GM15510 (cell line): ENCODE data around the gene QRFP.

ENCODE experiments used
- POLR2A ChIP-seq: IDR thresholded peaks from 3 replicates; pipeline ENCODE4 v1.6.1; 2011; ENCODE audit warnings: borderline replicate concordance; ENCODE audit not compliant: insufficient read length; ENCODE audit errors: extremely low read depth

The QRFP gene

GRCh38 chr9:130936285-130937117 lies 39.9 kb upstream of the QRFP start:
- no peak for TF ChIP-seq POLR2A

- TF ChIP-seq POLR2A, result no peak
These were observed 39.1 kb upstream of the QRFP start for GRCh38 chr9:130935648-130936271.

DNA sequence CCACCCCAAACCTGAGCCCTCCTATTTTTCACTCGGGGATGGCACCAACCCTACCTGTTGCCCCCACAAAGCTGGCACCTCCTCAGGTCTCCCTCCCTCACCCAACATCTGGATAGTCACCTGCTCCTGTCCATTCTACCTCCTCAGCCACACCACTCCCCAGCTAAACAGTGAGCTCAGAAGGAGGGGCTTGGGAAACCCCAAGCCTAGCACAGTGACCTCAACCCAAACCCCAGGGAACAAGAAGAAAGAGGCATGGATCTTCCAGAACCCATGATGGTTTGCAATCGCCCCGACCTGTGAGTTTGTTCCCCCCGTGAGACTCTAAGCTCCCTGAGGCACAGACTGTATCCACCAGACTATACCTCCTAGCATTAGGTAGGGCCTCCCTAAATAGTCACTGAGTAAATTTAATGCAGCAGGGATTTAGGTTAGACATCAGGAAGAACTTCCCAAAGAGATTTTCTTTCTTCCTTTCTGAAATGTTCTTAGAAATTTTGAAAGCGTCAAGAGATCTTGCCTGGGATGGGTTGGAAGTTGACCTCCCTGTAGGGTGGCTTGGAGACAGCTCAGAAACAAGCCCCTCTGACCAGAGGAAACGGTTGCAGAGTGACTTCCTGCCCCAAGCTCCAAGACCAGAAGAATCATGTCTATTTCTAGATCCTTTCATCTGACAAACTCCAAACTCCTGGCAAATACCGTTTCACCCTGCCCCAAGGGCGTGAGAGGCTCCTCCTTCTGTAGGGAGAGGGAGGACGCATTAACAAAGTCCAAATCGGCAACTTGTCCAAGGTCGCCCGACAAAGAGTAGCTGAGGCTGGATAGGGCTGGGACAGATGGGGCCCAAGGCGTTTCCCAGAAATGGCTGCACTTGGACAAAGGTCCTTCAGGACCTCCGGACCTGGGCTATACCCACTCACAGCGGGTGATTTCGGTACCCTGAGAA lies 38.4 kb upstream of the QRFP start:
- no peak for TF ChIP-seq POLR2A

DNA sequence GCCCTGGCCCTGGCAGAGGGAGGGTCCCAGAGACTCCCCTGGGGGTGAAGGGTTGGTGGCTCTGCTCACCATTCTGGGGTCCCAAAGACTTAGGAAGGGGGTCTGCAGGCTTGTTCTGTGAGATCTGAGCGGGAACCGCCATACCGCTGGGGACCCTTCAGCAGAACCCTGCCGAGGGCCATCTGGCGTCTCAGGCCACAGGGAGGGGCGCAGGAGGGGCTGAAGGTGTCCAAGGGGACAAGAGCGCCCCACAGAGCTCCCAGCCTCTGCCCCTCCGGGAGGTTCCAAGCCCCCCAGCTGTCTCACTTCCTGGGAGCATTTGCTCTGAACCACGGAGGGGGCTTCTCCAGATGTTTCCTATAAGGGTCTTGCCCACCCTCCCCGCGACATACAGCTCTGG lies 37.6 kb upstream of the QRFP start:
- no peak for TF ChIP-seq POLR2A

DNA sequence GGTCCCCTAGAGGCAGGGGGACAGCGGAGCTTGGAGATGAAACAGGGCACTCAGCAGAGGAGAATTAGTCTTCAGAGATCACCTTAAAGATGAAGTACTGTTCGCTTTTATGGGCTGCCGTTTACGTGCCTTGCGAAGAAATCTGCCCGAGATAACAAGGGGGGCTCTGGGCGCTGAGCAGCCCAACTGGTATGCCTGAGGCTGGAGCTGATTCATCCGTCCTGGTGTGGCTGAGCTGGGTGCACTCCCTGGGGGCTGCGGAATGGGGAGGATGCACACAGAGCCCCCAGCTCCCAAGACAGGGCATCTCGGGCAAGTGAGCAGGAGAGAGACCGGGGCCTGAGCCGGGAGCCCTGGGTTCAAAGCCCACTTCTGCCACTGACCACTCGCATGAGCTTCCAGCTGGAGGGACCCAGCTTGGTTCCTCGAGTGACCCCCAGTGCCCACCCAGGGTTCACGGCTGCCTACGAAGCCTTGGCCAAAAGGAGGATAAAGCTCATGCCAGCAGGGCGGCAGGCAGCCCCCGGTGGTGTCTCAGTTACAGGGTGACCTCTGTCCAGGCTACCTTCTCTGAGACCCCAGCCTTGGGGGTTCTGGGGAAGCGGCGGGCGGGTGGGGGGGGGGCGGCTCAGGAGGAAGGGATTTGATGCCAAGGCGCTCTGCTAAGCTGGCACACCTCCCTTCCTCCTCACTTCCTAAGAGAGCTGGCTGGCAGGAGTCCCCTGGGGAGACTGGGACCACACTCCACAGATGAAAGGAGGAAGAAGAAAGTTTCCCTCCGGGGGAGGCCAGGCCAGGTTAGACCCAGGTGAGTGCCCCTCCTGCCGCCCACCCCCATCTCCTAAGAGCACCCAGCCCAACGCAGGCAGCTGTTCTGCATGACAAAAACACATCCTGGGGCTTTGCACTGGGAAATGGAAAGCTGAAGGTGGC lies 36.8 kb upstream of the QRFP start:
- TF ChIP-seq POLR2A, result no peak

- no peak for TF ChIP-seq POLR2A
These were observed 35.9 kb upstream of the QRFP start for GRCh38 chr9:130932255-130933079.

- TF ChIP-seq POLR2A, result no peak
These were observed 35.1 kb upstream of the QRFP start for GRCh38 chr9:130931508-130932254.

DNA sequence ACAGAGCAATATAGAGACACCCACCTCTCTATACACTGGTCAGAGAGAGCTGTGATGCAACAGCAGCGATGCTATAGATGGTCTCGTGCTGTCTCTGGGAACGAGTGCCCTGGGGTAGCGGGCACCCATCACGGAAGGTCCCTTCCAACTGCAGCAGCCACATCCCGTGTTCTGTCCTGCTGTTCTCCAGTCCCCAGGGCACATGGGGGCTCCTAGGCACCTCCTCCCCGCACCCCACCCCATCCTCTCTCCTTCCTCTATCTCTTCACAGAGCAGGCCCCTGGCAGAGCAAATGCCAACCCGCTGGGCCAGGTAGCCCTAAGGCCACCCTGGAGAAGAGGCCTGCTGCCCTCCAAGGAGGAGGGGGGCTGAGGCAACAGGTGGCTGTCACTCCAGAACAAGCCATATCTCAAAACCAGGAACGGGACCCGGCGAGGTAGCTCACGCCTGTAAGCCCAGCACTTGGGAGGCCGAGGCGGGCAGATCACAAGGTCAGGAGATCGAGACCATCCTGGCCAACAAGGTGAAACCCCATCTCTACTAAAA lies 34.3 kb upstream of the QRFP start:
- no peak for TF ChIP-seq POLR2A

DNA sequence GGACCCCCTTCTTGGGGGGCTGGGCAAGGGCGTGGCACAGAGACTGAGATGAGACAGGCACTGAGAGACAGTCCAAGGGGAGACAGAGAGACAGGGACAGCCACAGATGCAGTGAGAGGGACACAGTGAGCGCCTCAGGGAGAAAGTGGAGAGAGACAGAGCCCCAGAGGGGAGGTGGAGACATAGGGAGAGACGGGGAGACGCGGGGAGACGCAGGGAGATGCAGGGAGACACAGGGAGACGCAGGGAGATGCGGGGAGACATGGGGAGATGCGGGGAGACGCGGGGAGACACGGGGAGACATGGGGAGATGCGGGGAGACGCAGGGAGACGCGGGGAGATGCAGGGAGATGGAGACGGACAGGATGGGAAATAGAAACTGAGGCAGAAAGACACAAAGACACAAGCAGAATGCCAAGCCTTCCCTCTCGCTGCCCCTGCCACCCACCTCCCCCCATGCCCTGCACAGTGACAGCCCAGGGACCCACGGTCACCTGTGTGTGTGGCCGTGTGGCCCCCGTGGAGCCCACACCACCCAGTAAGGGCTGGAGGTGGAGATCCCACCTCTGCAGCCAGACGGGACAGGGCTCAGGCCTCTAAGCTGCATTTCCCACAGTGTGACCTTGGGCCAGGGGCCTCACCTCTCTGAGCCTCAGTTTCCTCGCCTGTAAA lies 33.7 kb upstream of the QRFP start:
- no peak for TF ChIP-seq POLR2A

DNA sequence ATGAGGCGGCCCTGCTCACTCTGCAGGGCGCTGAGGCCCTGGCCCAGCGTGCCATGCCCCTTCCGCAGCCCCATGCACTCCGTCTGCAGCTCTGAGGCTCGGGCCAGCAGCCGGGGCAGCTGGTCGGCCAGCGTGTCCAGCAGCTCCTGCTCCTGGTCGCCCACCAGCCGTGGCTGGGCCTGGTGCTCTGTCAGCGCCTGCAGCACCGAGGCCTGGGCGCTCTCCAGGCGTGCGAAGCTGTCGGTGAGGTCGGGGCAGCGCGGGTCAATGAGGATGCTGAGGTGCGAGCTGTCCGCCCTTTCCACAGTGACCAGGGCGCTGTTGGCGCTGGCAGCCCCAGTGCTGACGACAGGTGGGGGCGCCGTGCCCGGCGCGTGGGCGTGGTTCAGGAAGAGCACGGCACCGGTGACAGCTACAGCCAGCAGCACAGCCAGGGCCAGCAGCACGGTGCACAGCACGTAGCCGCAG lies 33.0 kb upstream of the QRFP start:
- no peak for TF ChIP-seq POLR2A

DNA sequence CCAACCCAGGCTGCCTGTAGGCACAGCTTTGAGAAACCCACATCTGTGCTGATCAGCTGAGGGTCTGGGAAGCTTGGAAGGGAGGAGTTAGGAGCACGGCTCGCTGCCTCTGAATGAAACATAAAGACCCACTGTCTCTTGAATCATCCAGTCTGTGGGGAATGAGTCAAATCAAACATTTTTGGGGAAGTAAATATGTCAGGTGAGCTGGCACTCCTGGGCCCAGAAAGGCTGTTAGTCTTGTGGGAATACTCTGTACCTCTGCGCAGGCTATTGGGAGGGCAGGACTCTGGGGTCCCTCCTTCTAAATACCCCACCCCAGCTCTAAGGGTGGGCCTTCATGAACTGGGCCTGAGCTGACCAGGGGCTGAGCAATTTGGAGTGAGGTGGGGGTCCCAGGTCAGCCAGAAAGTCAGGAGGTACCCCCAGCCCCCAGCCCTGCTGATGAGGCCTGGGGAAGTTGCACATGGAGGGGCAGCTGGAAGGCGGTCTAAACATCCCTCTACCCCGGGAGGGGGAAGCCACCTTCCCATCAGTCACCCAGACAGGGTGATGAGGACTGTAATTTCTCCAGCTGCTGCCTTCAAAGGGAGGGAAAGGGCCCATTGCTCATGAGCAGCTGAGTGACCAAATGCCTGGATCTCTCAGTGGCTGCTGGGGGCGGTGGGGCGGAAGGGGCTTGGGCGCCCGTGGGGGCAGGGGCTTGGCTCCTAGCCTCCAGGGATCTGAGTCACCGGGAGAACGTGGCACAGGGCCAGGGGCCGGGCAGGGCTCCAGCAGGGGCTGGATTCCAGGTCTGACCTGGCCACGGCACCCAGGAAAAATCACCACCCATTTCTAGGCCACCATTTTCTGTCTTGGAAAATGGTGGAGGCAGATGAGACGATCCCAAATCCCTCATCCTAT lies 31.6 kb upstream of the QRFP start:
- TF ChIP-seq POLR2A, result no peak
